ENCODE results near the gene JUND.

Gene JUND

DNA sequence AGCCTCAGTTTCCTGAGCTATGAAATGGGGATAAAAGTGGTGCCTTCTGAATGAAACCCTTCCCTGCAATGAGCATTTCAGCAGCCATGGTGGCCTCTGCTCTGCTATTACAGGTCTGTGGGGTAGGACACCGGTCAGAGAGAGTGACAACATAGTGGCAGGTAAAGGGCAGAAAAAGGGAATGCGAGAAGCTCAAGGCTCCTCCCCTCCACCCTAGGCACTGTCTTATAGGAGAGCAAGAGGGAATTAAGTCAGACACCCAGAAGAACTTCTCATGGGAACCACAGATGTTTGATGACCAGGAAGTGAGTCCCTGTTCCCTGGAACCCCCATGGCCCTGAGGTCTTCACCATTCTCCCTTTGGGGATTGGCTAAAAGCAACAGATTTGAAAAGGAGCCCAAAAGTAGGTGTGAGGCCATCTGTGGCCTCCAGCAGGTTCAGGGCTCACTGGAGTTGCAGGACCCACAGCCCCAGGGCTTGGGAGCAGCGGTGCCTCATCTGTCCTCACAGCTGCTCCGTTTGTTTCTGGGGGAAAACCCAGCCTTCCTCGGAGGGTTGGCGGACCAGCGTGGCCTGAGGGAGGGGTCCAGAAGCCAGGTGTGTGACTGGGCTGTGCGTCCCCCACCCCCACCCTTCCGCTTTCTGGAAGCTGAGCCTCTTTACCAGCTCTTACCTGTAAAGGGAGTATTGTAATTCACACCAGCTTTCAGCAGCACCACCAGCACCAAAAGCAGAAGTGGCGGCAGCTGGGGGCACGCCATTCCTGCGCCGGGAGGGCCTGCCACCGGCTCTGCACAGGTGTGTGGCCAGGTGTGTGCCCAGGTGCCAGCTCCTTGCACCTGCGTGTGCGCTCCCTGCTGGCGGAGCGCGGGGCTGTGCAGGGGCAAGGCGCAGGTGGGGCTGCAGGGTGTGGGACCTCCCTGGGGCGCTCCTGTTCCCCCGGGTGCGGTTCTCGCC, 26.6 kb downstream of the JUND start:
- TF ChIP-seq HDGF (IDR thresholded peaks at IDR 0.05; ENCODE audit: borderline replicate concordance) (no peak), BHLHE40 (IDR thresholded peaks at IDR 0.05; ENCODE audit: borderline replicate concordance) (no peak), TARDBP (IDR thresholded peaks at IDR 0.05) (no peak), CTBP1 (IDR thresholded peaks at IDR 0.05; ENCODE audit: borderline replicate concordance) (no peak), L3MBTL2 (conservative IDR thresholded peaks at IDR 0.05) (no peak), NFRKB (IDR thresholded peaks at IDR 0.05) (no peak), SUZ12 (IDR thresholded peaks at IDR 0.05) (no peak), SP1 (IDR thresholded peaks at IDR 0.05) (no peak), LEF1 (IDR thresholded peaks at IDR 0.05; ENCODE audit: borderline replicate concordance) (no peak)
- ChIA-PET POLR2A (interaction anchor here (1.2 kb wide), 1 partner anchor 25 kb away, joined by 3 read pairs; no protein-coding TSS in a partner anchor), CTCF (interaction anchor here (0.8 kb wide), 1 partner anchor 257 kb away, joined by 4 read pairs; no protein-coding TSS in a partner anchor)
- DNase-seq (ENCODE audit: extremely low spot score), result no peak

DNA sequence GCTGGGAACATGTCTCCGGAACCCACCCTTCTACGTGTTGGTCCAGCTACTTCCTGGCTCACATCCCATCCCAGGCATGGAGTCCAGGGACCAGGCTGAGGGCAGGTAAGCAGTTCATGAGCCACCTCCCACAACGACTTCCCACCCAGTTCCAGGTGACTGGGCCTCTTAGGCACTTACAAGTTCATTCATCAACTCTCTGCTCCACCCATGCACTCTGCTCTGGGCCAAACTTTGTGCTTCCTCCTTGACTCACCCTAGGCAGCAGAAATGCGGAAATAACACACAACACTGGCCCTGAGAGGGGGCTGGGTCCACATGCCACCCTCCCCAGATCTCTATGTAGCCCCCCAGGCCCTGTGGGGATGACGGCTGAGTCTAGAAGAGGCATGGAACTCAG, 27.7 kb downstream of the JUND start:
- CTCF ChIA-PET, result interaction anchor here (0.9 to 4.5 kb wide), 4 partner anchors 26 to 141 kb away, joined by 5 to 30 read pairs (median 12); partner anchors contain the start of gene RAB3A
- POLR2A ChIA-PET, result interaction anchor here (1.2 kb wide), 1 partner anchor 26 kb away, joined by 3 read pairs; no protein-coding TSS in a partner anchor
- DNase-seq (ENCODE audit: extremely low spot score), result no peak
- TF ChIP-seq SP1 (IDR thresholded peaks at IDR 0.05), result no peak
- no peak for TF ChIP-seq ARNT (IDR thresholded peaks at IDR 0.05)
- TF ChIP-seq ELF4 (IDR thresholded peaks at IDR 0.05), result no peak
- no peak for TF ChIP-seq CTBP1 (IDR thresholded peaks at IDR 0.05; ENCODE audit: borderline replicate concordance)
- TF ChIP-seq L3MBTL2 (conservative IDR thresholded peaks at IDR 0.05), result no peak
- no peak for TF ChIP-seq NFRKB (IDR thresholded peaks at IDR 0.05)
- no peak for TF ChIP-seq BHLHE40 (IDR thresholded peaks at IDR 0.05; ENCODE audit: borderline replicate concordance)
- TF ChIP-seq SUZ12 (IDR thresholded peaks at IDR 0.05), result no peak
- TF ChIP-seq PKNOX1 (IDR thresholded peaks at IDR 0.05), result no peak

GRCh38 chr19:18253130-18253529, 28.3 kb downstream of the JUND start:
- TF ChIP-seq FOXK2 (IDR thresholded peaks at IDR 0.05), result no peak
- no peak for TF ChIP-seq HDGF (IDR thresholded peaks at IDR 0.05; ENCODE audit: borderline replicate concordance)
- TF ChIP-seq SP1 (IDR thresholded peaks at IDR 0.05), result no peak
- no peak for TF ChIP-seq TARDBP (IDR thresholded peaks at IDR 0.05)
- TF ChIP-seq LEF1 (IDR thresholded peaks at IDR 0.05; ENCODE audit: borderline replicate concordance), result no peak
- no peak for TF ChIP-seq FOXM1 (IDR thresholded peaks at IDR 0.05; ENCODE audit: borderline replicate concordance)
- TF ChIP-seq BHLHE40 (IDR thresholded peaks at IDR 0.05; ENCODE audit: borderline replicate concordance), result no peak
- no peak for TF ChIP-seq ZNF384 (IDR thresholded peaks at IDR 0.05)
- TF ChIP-seq PKNOX1 (IDR thresholded peaks at IDR 0.05), result no peak
- no peak for TF ChIP-seq ELF4 (IDR thresholded peaks at IDR 0.05)
- TF ChIP-seq ARNT (IDR thresholded peaks at IDR 0.05), result no peak
- no peak for TF ChIP-seq CTBP1 (IDR thresholded peaks at IDR 0.05; ENCODE audit: borderline replicate concordance)
- TF ChIP-seq FOXA1 (IDR thresholded peaks at IDR 0.05), result no peak
- no peak for TF ChIP-seq L3MBTL2 (conservative IDR thresholded peaks at IDR 0.05)
- no peak for TF ChIP-seq NFRKB (IDR thresholded peaks at IDR 0.05)
- TF ChIP-seq SUZ12 (IDR thresholded peaks at IDR 0.05), result no peak
- POLR2A ChIA-PET, result interaction anchor here (1.0 to 2.1 kb wide), 2 partner anchors 29 to 102 kb away, joined by 3 to 5 read pairs; no protein-coding TSS in a partner anchor
- CTCF ChIA-PET, result interaction anchor here (0.9 to 4.5 kb wide), 6 partner anchors 27 to 140 kb away, joined by 3 to 30 read pairs (median 6); partner anchors contain the start of gene RAB3A
- no peak for DNase-seq (ENCODE audit: extremely low spot score)

DNA sequence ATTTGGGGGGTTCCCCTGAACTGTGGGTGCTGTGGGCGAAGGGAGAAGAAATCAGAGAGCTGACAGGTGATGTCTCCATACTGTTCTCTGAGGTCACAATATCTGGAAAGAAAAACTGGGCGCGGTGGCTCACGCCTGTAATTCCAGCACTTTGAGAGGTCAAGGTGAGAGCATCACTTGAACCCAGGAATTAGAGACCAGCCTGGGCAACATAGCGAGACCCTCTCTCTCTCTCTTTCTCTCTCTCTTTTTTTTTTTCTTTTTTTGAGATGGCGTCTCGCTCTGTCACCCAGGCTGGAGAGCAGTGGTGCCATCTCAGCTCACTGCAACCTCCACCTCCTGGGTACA, 29.1 kb downstream of the JUND start:
- TF ChIP-seq NFRKB (IDR thresholded peaks at IDR 0.05), result no peak
- TF ChIP-seq TARDBP (IDR thresholded peaks at IDR 0.05), result no peak
- TF ChIP-seq CTBP1 (IDR thresholded peaks at IDR 0.05; ENCODE audit: borderline replicate concordance), result no peak
- TF ChIP-seq ZNF384 (IDR thresholded peaks at IDR 0.05), result no peak
- TF ChIP-seq HDGF (IDR thresholded peaks at IDR 0.05; ENCODE audit: borderline replicate concordance), result no peak
- TF ChIP-seq L3MBTL2 (conservative IDR thresholded peaks at IDR 0.05), result no peak
- TF ChIP-seq SUZ12 (IDR thresholded peaks at IDR 0.05), result no peak
- no peak for TF ChIP-seq FOXK2 (IDR thresholded peaks at IDR 0.05)
- no peak for TF ChIP-seq FOXM1 (IDR thresholded peaks at IDR 0.05; ENCODE audit: borderline replicate concordance)
- no peak for TF ChIP-seq ARNT (IDR thresholded peaks at IDR 0.05)
- no peak for TF ChIP-seq ELF4 (IDR thresholded peaks at IDR 0.05)
- no peak for TF ChIP-seq BHLHE40 (IDR thresholded peaks at IDR 0.05; ENCODE audit: borderline replicate concordance)
- TF ChIP-seq FOXA1 (IDR thresholded peaks at IDR 0.05), result no peak
- no peak for TF ChIP-seq LEF1 (IDR thresholded peaks at IDR 0.05; ENCODE audit: borderline replicate concordance)
- no peak for TF ChIP-seq SP1 (IDR thresholded peaks at IDR 0.05)
- CTCF ChIA-PET, result interaction anchor here (0.5 to 4.5 kb wide), 13 partner anchors 9 to 445 kb away, joined by 3 to 30 read pairs (median 3); partner anchors contain the start of gene RAB3A

GRCh38 chr19:18251587-18252369, 29.6 kb downstream of the JUND start:
- peak; percentile 82 for DNase-seq (ENCODE audit: extremely low spot score)

More for the DNA sequence above, 29.1 kb downstream of the JUND start:
- POLR2A ChIA-PET, result interaction anchor here (1.0 to 2.1 kb wide), 5 partner anchors 28 to 101 kb away, joined by 3 to 5 read pairs (median 3); no protein-coding TSS in a partner anchor
- no peak for DNase-seq (ENCODE audit: extremely low spot score)

More at GRCh38 chr19:18251587-18252369, 29.6 kb downstream of the JUND start:
- CTCF ChIA-PET, result interaction anchor here (0.5 to 4.5 kb wide), 14 partner anchors 8 to 445 kb away, joined by 3 to 30 read pairs (median 3); partner anchors contain the start of gene RAB3A
- POLR2A ChIA-PET, result interaction anchor here (1.0 to 2.1 kb wide), 4 partner anchors 27 to 77 kb away, joined by 3 to 5 read pairs (median 4); no protein-coding TSS in a partner anchor
- TF ChIP-seq FOXK2 (IDR thresholded peaks at IDR 0.05) (no peak), SP1 (IDR thresholded peaks at IDR 0.05) (no peak), TARDBP (IDR thresholded peaks at IDR 0.05) (no peak), ARNT (IDR thresholded peaks at IDR 0.05) (no peak), L3MBTL2 (conservative IDR thresholded peaks at IDR 0.05) (no peak), NFRKB (IDR thresholded peaks at IDR 0.05) (no peak), ZNF384 (IDR thresholded peaks at IDR 0.05) (no peak), FOXA1 (IDR thresholded peaks at IDR 0.05) (no peak), FOXM1 (IDR thresholded peaks at IDR 0.05; ENCODE audit: borderline replicate concordance) (no peak), BHLHE40 (IDR thresholded peaks at IDR 0.05; ENCODE audit: borderline replicate concordance) (no peak), PKNOX1 (IDR thresholded peaks at IDR 0.05) (no peak), HDGF (IDR thresholded peaks at IDR 0.05; ENCODE audit: borderline replicate concordance) (no peak)
